ENCODE results near the gene GLP2R.

DNA sequence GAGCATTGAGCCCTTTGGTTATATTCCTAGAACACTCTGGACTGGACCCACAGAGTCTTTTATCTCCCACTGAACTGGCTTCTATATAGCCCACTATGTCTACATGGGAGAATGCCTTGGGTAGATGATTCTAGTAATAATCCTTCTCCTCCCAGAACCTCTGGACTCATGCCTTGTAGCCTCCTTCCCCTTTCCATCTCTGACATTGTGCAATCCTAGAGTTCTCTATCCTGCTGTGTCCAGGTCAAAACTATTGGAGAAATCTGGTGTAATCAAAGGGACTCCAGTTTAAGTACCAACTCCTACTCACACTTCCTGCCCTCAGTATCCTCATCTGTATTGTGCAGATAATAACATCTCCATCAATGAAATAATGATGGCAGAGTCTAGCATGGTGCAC is 70.2 kb downstream of the GLP2R start:
- TF ChIP-seq CTCF (IDR thresholded peaks at IDR 0.05) (no peak), POLR2A (IDR thresholded peaks at IDR 0.05) (no peak)
